Fibroblast of skin of scalp (primary cell): ENCODE data around the gene GPRIN1.
"Not testable (repeated sequence)": the region's sequence is repeated elsewhere in the genome, so short reads cannot be mapped to it uniquely, and the experiment has no call there.

Experiments used
- DNase-seq: peaks from one replicate; pipeline ENCODE4 v3.0.0-alpha.2; 2013

GPRIN1 gene

GRCh38 chr5:176574297-176574591 is 35.7 kb downstream of the GPRIN1 start:
- no peak for DNase-seq

- peak; percentile 47 for DNase-seq
These were observed 36.2 kb downstream of the GPRIN1 start for GRCh38 chr5:176573564-176574296.

- DNase-seq, result peak; percentile 8
These were observed 39.9 kb downstream of the GPRIN1 start for GRCh38 chr5:176570044-176570443.

- no peak for DNase-seq
These were observed 41.3 kb downstream of the GPRIN1 start for GRCh38 chr5:176568657-176569056.

GRCh38 chr5:176565760-176566288 is 44.1 kb downstream of the GPRIN1 start:
- DNase-seq, result no peak

GRCh38 chr5:176564002-176564401 is 46.0 kb downstream of the GPRIN1 start:
- peak; percentile 38 for DNase-seq

- no peak for DNase-seq
These were observed 47.8 kb downstream of the GPRIN1 start for GRCh38 chr5:176562189-176562588.

- no peak for DNase-seq
These were observed 48.7 kb downstream of the GPRIN1 start for GRCh38 chr5:176561259-176561658.

- DNase-seq, result no peak
These were observed 49.6 kb downstream of the GPRIN1 start for GRCh38 chr5:176560364-176560763.

GRCh38 chr5:176559683-176560082 is 50.3 kb downstream of the GPRIN1 start:
- no peak for DNase-seq

- DNase-seq, result no peak
These were observed 52.1 kb downstream of the GPRIN1 start for GRCh38 chr5:176557846-176558245.

- DNase-seq, result no peak
These were observed 56.5 kb downstream of the GPRIN1 start for GRCh38 chr5:176553260-176554085.

GRCh38 chr5:176552332-176552869 is 57.6 kb downstream of the GPRIN1 start:
- DNase-seq, result no peak

GRCh38 chr5:176550937-176551336 is 59.0 kb downstream of the GPRIN1 start:
- not testable (repeated sequence) for DNase-seq

GRCh38 chr5:176550275-176550831 is 59.6 kb downstream of the GPRIN1 start:
- no peak for DNase-seq

GRCh38 chr5:176549871-176550270 is 60.1 kb downstream of the GPRIN1 start:
- no peak for DNase-seq

GRCh38 chr5:176548967-176549444 is 61.0 kb downstream of the GPRIN1 start, which contains the start of gene CDHR2:
CDHR2 (plus strand) TSS chr5:176549342; CDS start chr5:176565353, 16,011 bp downstream.
- DNase-seq, result no peak

GRCh38 chr5:176547802-176548201 is 62.2 kb downstream of the GPRIN1 start:
- DNase-seq, result no peak
